Panc1 (cell line): Measurements from ENCODE around the gene FBXO7.

Experiments used
- CTCF ChIP-seq: fragments of 450-650 bp; IDR thresholded peaks from 2 replicates; pipeline ENCODE4 v1.5.1; 2017; ENCODE audit warnings: mild to moderate bottlenecking
- REST ChIP-seq, 2 experiments: IDR thresholded peaks; 2 replicates each; pipeline ENCODE4 v1.6.1; 2011 to 2012; ENCODE audit warnings: low read depth in 2 of 2, control low read depth in 1 of 2, low read length in 1 of 2, mild to moderate bottlenecking in 1 of 2, moderate library complexity in 1 of 2; ENCODE audit not compliant: insufficient read depth in 1 of 2
- TCF7L2 ChIP-seq: IDR thresholded peaks from 2 replicates; pipeline ENCODE4 v1.6.1; 2011; ENCODE audit warnings: mild to moderate bottlenecking, low read depth, low read length, inconsistent platforms

- no peak for TF ChIP-seq CTCF
- no peak for TF ChIP-seq TCF7L2
- no peak for TF ChIP-seq REST (IDR thresholded peaks at IDR 0.05; ENCODE audit: insufficient read depth in 1 of 2, low read depth in 2 of 2, low read length in 1 of 2)
Observed at GRCh38 chr22:32476281-32477195, 1.9 kb downstream of the FBXO7 start.
